ENCODE measurements around the gene INAFM1. TPM values are rescaled to one million over a fixed set of nuclear protein-coding genes. Genes with fewer than 3 reads are reported as not detected.

The INAFM1 gene
- total RNA-seq, 1 donor from 2014 or later, result 65.0 TPM

- peaks cover 8% of the 10 kb centered on the region for H3K9me3 Mint-ChIP-seq (ENCODE audit: unreplicated experiment)
- H3K4me1 Mint-ChIP-seq (ENCODE audit: low read depth, unreplicated experiment), result no peaks in the 10 kb centered on the region
- no peak overlapping the region for H3K27ac Mint-ChIP-seq (ENCODE audit: unreplicated experiment)
- TF ChIP-seq CTCF (IDR thresholded peaks at IDR 0.05; ENCODE audit: partially characterized antibody, unreplicated experiment), result no peak
- H3K36me3 Mint-ChIP-seq (ENCODE audit: unreplicated experiment), result peaks cover 6% of the 10 kb centered on the region
- no peak for DNase-seq
- no peak overlapping the region for H3K4me3 Mint-ChIP-seq (ENCODE audit: unreplicated experiment)
- H3K27me3 Mint-ChIP-seq (ENCODE audit: unreplicated experiment), result peaks cover 1% of the 10 kb centered on the region
Observed at GRCh38 chr19:47319923-47320871, 45.5 kb downstream of the INAFM1 start.

GRCh38 chr19:47321630-47322029 lies 46.9 kb downstream of the INAFM1 start:
- Mint-ChIP-seq H3K4me3 (ENCODE audit: unreplicated experiment) (no peak overlapping the region), H3K27me3 (ENCODE audit: unreplicated experiment) (peaks cover 1% of the 10 kb centered on the region), H3K27ac (ENCODE audit: unreplicated experiment) (no peak overlapping the region), H3K9me3 (ENCODE audit: unreplicated experiment) (peaks cover 7% of the 10 kb centered on the region), H3K4me1 (ENCODE audit: low read depth, unreplicated experiment) (no peaks in the 10 kb centered on the region), H3K36me3 (ENCODE audit: unreplicated experiment) (peaks cover 6% of the 10 kb centered on the region)
- no peak for TF ChIP-seq CTCF (IDR thresholded peaks at IDR 0.05; ENCODE audit: partially characterized antibody, unreplicated experiment)
- DNase-seq, result no peak

GRCh38 chr19:47322058-47322457 lies 47.4 kb downstream of the INAFM1 start:
- no peak overlapping the region for H3K4me3 Mint-ChIP-seq (ENCODE audit: unreplicated experiment)
- peaks cover 6% of the 10 kb centered on the region for H3K36me3 Mint-ChIP-seq (ENCODE audit: unreplicated experiment)
- no peak overlapping the region for H3K27ac Mint-ChIP-seq (ENCODE audit: unreplicated experiment)
- H3K4me1 Mint-ChIP-seq (ENCODE audit: low read depth, unreplicated experiment), result no peaks in the 10 kb centered on the region
- peaks cover 1% of the 10 kb centered on the region for H3K27me3 Mint-ChIP-seq (ENCODE audit: unreplicated experiment)
- no peak for DNase-seq
- no peak for TF ChIP-seq CTCF (IDR thresholded peaks at IDR 0.05; ENCODE audit: partially characterized antibody, unreplicated experiment)
- H3K9me3 Mint-ChIP-seq (ENCODE audit: unreplicated experiment), result peaks cover 7% of the 10 kb centered on the region

GRCh38 chr19:47323409-47323808 lies 48.7 kb downstream of the INAFM1 start:
- Mint-ChIP-seq H3K4me1 (ENCODE audit: low read depth, unreplicated experiment) (no peaks in the 10 kb centered on the region), H3K36me3 (ENCODE audit: unreplicated experiment) (peaks cover 6% of the 10 kb centered on the region), H3K27me3 (ENCODE audit: unreplicated experiment) (peaks cover 1% of the 10 kb centered on the region), H3K27ac (ENCODE audit: unreplicated experiment) (no peak overlapping the region), H3K9me3 (ENCODE audit: unreplicated experiment) (peaks cover 7% of the 10 kb centered on the region), H3K4me3 (ENCODE audit: unreplicated experiment) (no peak overlapping the region)
- DNase-seq, result no peak
- no peak for TF ChIP-seq CTCF (IDR thresholded peaks at IDR 0.05; ENCODE audit: partially characterized antibody, unreplicated experiment)

GRCh38 chr19:47323872-47324271 lies 49.2 kb downstream of the INAFM1 start:
- H3K27ac Mint-ChIP-seq (ENCODE audit: unreplicated experiment), result no peak overlapping the region
- peaks cover 1% of the 10 kb centered on the region for H3K27me3 Mint-ChIP-seq (ENCODE audit: unreplicated experiment)
- no peak for DNase-seq
- H3K4me3 Mint-ChIP-seq (ENCODE audit: unreplicated experiment), result no peak overlapping the region
- peaks cover 7% of the 10 kb centered on the region for H3K9me3 Mint-ChIP-seq (ENCODE audit: unreplicated experiment)
- H3K4me1 Mint-ChIP-seq (ENCODE audit: low read depth, unreplicated experiment), result no peaks in the 10 kb centered on the region
- no peak for TF ChIP-seq CTCF (IDR thresholded peaks at IDR 0.05; ENCODE audit: partially characterized antibody, unreplicated experiment)
- peaks cover 6% of the 10 kb centered on the region for H3K36me3 Mint-ChIP-seq (ENCODE audit: unreplicated experiment)

Measured in glutamatergic neuron (in vitro differentiated cells).